GM12891 (cell line): Measurements from ENCODE around the gene MBD1.

ENCODE experiments used
- DNase-seq: peaks from one replicate; pipeline ENCODE4 v3.0.0; 2011; ENCODE audit warnings: low spot score; ENCODE audit not compliant: insufficient read length
- FAIRE-seq: peaks from 2 replicates; lab custom pipeline; 2011; peaks lifted over from hg19 to GRCh38; lab: Jason Lieb, UNC
- PAX5 ChIP-seq: IDR thresholded peaks from 2 replicates; pipeline ENCODE4 v1.6.1; 2011; ENCODE audit warnings: low read length, moderate library complexity, mild to moderate bottlenecking; ENCODE audit not compliant: insufficient read depth, severe bottlenecking
- POLR2A ChIP-seq: IDR thresholded peaks from 2 replicates; pipeline ENCODE4 v1.6.1; 2011; ENCODE audit warnings: low read depth, low read length, control low read depth
- POLR2AphosphoS5 ChIP-seq: IDR thresholded peaks from 2 replicates; pipeline ENCODE4 v1.6.1; 2011; ENCODE audit warnings: low read depth, low read length, control low read depth
- POU2F2 ChIP-seq: IDR thresholded peaks from 2 replicates; pipeline ENCODE4 v1.6.1; 2011; ENCODE audit warnings: low read depth, mild to moderate bottlenecking, control low read depth, low read length, moderate library complexity
- SPI1 ChIP-seq: IDR thresholded peaks from 2 replicates; pipeline ENCODE4 v1.6.1; 2011; ENCODE audit warnings: low read depth, low read length, control low read depth
- TAF1 ChIP-seq: IDR thresholded peaks from 2 replicates; pipeline ENCODE4 v1.6.1; 2011; ENCODE audit warnings: low read depth, low read length, control low read depth

Gene MBD1

GRCh38 chr18:50285071-50285470 is 3.7 kb upstream of the MBD1 start:
- FAIRE-seq = no peak

GRCh38 chr18:50284255-50284885 is 3.0 kb upstream of the MBD1 start:
- FAIRE-seq = no peak
- TF ChIP-seq POLR2A (no peak), TAF1 (no peak), PAX5 (no peak), SPI1 (no peak), POLR2AphosphoS5 (no peak), POU2F2 (no peak)
- DNase-seq = no peak

More at GRCh38 chr18:50285071-50285470, 3.7 kb upstream of the MBD1 start:
- DNase-seq = no peak
- TF ChIP-seq POLR2AphosphoS5 (no peak), TAF1 (no peak), SPI1 (no peak), POU2F2 (no peak), PAX5 (no peak), POLR2A (no peak)

GRCh38 chr18:50283469-50284209 is 2.3 kb upstream of the MBD1 start:
- TF ChIP-seq SPI1 (no peak), TAF1 (no peak), POLR2AphosphoS5 (no peak), POU2F2 (no peak)
- FAIRE-seq (no peak), DNase-seq (no peak)

DNA sequence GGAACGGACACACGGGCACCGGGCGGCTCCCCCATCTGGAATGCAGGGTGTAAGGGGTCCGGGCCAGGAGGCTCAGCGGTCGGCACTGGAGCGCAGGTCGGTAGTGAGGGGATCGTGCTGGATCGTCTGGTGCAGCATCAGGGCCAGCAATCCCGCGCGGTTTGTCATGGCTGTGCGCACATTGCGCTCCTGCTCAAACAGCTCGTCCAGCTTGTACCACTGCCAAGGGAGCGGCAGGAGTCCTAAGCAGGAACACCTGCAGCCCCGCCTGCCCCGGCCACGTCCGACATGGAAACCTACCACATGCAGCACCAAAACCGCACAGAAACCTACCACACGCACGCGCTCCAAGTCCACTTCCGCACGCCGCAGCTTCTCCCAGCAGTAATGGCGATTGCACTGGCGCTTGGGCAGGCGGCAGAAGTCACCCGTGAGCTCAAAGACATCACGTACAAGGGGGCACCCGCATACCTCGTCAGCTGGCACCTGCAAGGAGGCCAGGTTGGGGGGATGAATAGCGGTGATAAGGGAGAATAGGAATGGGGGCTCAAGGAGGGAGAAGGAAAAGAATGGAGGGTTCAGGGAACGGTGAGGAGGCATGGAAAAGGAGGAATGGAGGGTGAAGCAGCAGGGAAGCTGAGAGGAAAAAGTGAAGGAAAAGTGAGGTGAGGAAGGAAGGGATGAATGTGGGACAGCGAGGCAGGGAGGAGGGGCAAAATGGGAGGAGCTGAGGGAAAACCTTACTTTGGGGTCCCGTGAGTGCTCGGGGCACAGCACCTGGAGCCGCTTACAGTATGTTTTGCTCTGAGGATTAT is 1.4 kb upstream of the MBD1 start:
- no peak for DNase-seq
- no peak for FAIRE-seq
- TF ChIP-seq TAF1 = no peak
- no peak for TF ChIP-seq PAX5
- TF ChIP-seq POLR2AphosphoS5 = no peak
- no peak for TF ChIP-seq POU2F2

DNA sequence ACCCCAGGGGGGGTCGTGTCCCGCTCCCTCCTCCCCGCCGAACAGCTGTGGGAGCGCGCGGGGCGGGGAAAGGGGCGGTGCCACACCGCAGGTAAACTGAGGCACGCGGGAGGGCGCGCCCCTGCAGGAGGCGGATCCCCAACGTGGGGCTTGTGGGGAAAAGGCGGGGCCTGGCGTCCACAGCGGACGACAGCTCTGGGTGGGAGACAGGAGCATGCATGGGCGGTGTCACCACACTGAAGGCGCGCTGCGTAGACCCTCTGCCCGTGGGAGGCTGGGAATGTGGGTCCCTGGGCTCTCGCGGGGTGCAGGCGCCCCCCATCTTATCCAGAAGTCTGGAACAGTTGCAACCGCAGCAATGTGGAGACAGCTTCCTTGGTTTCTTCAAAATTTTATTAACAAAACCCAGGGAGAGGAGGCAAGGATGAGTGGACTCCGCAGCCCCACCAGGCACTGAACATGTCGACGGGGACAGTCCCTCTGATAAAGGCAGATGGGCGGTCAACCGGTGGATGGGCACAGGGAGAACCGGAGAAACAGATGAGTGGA is 723 bp upstream of the MBD1 start:
- DNase-seq (no peak), FAIRE-seq (no peak)
- TF ChIP-seq SPI1 = no peak
- no peak for TF ChIP-seq PAX5
- TF ChIP-seq TAF1 = no peak
- no peak for TF ChIP-seq POU2F2

DNA sequence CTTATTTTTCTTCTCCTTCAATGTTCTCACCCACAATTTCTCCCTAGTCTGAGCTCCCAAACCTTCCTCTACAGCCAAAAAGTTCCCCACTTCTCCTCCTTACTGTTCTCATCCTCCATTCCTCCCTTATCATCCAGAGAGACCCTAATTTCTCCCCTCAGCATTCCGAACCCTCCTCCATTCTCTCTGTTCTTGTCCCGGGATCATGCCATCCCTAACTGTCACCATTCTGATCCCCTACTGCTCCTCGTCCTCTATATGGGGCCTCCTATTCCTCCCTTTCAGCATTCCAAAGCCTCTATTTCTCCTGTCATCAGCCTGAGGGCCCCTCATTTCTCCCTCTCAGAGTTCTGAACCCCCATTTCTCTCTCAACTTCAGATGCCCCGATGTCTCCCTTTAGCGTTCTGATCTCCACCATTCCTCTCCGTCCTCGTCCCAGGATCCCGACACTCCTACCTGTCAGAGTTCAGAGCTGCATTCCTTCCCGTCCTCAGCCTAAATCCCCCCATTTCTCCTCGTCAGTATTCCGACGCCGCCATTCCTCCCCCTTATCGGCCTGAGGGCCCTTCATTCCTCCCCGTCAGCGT is 522 bp downstream of the MBD1 start:
- FAIRE-seq (no peak), DNase-seq (no peak)
- TF ChIP-seq SPI1 = no peak
- no peak for TF ChIP-seq TAF1
- TF ChIP-seq POLR2AphosphoS5 = no peak
- TF ChIP-seq PAX5 = no peak
- TF ChIP-seq POU2F2 = no peak
- no peak for TF ChIP-seq POLR2A

- TF ChIP-seq TAF1 (no peak), PAX5 (no peak), POU2F2 (no peak), SPI1 (no peak), POLR2A (no peak), POLR2AphosphoS5 (no peak)
- DNase-seq (no peak), FAIRE-seq (no peak)
Observed at GRCh38 chr18:50279752-50280151, 1.6 kb downstream of the MBD1 start.

- no peak for TF ChIP-seq POLR2A
- TF ChIP-seq SPI1 = no peak
- no peak for TF ChIP-seq POLR2AphosphoS5
- no peak for TF ChIP-seq PAX5
- no peak for TF ChIP-seq TAF1
- TF ChIP-seq POU2F2 = no peak
- DNase-seq (no peak), FAIRE-seq (no peak)
Observed at GRCh38 chr18:50277942-50278341, 3.4 kb downstream of the MBD1 start.

DNA sequence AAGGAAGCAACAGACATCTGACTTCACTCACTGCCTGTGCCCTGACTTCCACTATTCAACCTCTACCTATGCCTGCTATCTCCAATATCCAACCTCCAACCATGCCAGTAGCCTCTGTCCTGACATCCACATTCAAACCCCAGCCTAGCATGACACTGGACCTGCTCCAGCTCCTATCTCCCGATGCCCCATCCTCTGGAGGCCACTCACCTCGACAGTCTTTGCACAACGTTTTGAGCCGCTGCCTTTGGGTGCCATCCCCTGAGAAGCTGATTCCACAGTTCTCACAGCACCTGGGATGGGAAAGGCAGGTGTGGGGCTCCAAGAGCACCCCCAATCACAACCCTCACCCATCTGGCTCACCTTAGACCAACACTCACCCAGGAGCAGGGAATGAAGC is 4.9 kb downstream of the MBD1 start:
- FAIRE-seq (no peak), DNase-seq (no peak)
- TF ChIP-seq POLR2A (no peak), POU2F2 (no peak), SPI1 (no peak), POLR2AphosphoS5 (no peak), PAX5 (no peak), TAF1 (no peak)
